GM12874 (cell line): Measurements from ENCODE around the gene FAM3A.

Experiments
- TF ChIP-seq, protein P1 (sequence below): IDR thresholded peaks from 2 replicates; pipeline ENCODE4 v1.5.1; 2011; ENCODE audit warnings: low read depth, mild to moderate bottlenecking, control low read depth, low read length, moderate library complexity; ENCODE audit not compliant: insufficient read depth

The FAM3A gene

DNA sequence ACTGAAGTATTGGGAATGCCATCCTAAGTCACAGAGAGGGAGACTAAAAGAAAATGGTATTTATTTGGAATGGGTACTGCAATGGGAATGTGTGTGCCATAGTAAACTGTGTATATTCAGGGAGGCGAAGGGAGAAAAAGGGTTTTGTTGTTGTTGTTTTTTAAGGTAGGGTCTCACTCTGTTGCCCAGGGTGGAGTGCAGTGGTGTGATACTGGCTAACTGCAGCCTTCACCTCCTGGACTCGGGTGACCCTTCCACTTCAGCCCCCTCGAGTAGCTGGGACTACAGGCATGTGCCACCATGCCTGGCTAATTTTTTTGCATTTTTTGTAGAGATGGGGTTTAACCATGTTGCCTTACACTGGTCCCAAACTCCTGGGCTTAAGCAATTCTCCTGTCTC, 21.3 kb downstream of the FAM3A start:
- TF ChIP-seq, protein P1, sequence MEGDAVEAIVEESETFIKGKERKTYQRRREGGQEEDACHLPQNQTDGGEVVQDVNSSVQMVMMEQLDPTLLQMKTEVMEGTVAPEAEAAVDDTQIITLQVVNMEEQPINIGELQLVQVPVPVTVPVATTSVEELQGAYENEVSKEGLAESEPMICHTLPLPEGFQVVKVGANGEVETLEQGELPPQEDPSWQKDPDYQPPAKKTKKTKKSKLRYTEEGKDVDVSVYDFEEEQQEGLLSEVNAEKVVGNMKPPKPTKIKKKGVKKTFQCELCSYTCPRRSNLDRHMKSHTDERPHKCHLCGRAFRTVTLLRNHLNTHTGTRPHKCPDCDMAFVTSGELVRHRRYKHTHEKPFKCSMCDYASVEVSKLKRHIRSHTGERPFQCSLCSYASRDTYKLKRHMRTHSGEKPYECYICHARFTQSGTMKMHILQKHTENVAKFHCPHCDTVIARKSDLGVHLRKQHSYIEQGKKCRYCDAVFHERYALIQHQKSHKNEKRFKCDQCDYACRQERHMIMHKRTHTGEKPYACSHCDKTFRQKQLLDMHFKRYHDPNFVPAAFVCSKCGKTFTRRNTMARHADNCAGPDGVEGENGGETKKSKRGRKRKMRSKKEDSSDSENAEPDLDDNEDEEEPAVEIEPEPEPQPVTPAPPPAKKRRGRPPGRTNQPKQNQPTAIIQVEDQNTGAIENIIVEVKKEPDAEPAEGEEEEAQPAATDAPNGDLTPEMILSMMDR = no peak

- TF ChIP-seq, protein P1 = no peak
These were observed 25.5 kb downstream of the FAM3A start, which contains the start of gene SLC10A3 for GRCh38 chrX:154490414-154491083. Gene SLC10A3 (minus strand): TSS chrX:154490629. CDS start chrX:154488940, 1,689 bp downstream.

DNA sequence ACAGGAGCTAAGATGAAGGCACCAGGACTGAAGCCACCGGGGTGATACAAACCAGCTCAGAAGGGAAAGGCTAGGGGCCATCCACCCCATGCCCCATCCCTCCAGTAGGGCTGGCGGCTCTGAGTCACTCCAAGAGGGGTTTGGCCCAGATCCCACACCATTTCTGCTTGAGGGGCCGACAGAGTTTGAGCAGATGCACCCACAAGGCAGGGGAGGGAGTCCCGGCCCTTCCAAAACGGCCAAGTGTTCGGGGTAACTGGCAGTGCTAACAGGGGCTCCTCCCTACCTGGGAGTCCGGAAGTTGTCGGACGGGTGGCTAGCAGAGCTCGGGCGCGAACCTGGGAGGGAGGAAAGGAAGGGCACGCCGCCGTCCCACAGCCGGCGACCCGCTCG, 26.0 kb downstream of the FAM3A start:
- TF ChIP-seq, protein P1 = no peak

DNA sequence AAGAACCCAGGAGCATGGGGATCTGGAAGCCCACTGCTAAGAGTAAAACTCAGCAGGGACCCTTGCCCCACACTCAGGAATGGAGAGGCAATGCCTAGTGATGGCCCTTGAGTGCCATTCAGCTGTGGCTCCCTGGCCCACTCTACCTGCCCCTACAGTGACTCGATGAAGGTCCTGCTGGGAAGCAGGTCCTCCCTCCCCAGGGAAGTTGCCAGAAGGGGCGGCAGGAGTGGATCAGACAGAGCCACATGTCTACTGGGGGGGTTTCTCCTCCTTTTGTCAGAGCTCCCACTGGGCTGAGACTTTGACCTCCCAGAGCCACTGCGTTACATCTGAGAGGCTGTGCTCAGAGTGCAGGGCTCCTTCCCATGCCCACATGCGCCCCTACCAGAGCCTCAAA, 26.9 kb downstream of the FAM3A start:
- TF ChIP-seq, protein P1 = no peak

- TF ChIP-seq, protein P1 = no peak
These were observed 27.5 kb downstream of the FAM3A start for GRCh38 chrX:154488336-154489075.

DNA sequence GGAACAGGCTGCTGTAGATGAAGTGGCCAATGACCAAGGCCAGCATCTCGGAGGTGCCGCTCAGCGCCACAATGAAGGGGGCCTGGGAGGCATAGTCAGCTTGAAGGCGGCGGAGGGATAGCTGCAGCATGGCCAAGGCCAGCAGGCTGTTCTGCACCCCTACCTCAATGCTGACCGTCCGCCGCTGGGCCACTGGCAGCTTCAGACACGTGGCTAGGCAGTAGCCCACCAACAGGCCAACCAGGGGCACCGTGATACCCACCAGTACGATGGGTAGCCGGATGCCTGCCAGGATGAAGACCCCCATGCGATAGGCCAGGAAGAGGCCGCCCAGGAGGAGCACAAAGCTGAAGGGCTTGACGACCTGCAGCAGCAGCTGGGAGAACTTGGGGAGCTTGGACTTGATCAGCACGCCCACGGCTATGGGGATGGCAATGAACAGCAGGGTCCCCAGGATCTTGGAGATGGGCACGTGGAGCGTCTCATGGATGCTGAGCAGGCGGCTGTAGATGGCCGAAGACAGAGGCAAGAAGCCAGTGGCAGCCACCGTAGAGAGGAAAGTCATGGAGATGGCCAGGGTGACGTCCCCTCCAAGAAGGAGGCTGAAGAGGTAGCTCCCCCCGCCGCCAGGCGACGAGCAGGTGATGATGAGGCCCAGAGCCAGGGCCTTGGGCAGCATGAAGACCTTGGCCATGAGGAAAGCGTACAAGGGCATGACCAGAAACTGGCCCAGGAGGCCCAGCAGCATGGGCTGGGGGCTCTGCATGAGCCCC, 28.3 kb downstream of the FAM3A start:
- TF ChIP-seq, protein P1 = no peak
